Spinal cord (tissue), 10 donors: ENCODE results near the gene ETV6. TPM values are rescaled to one million over a fixed set of nuclear protein-coding genes. Genes with fewer than 3 reads are reported as not detected.

Source experiments
- DNase-seq, 6 donors: peaks; one replicate each; pipeline versions ENCODE4 v3.0.0 to v3.0.0-alpha.2; 2013 to 2015; ENCODE audit warnings: low spot score in 6 of 6, low read depth in 4 of 6
- H3K27ac ChIP-seq: one replicate; pipeline ENCODE4 v1.5.1; 2013; ENCODE audit warnings: low read depth, low read length, control low read depth
- H3K27me3 ChIP-seq: one replicate; pipeline ENCODE4 v1.6.1; 2013; ENCODE audit warnings: low read length; ENCODE audit not compliant: control insufficient read depth, insufficient read depth
- H3K36me3 ChIP-seq: one replicate; pipeline ENCODE4 v1.6.1; 2013; ENCODE audit warnings: low read length; ENCODE audit not compliant: control insufficient read depth, insufficient read depth
- H3K4me1 ChIP-seq: one replicate; pipeline ENCODE4 v1.6.1; 2013; ENCODE audit warnings: low read length; ENCODE audit not compliant: control insufficient read depth, insufficient read depth
- H3K4me3 ChIP-seq: one replicate; pipeline ENCODE4 v1.5.1; 2013; ENCODE audit warnings: low read depth, low read length, control low read depth
- H3K9me3 ChIP-seq: one replicate; pipeline ENCODE4 v1.6.1; 2013; ENCODE audit warnings: low read length; ENCODE audit not compliant: control insufficient read depth, insufficient read depth
- WGBS: methylation state at CpG from one replicate; pipeline ENCODE4 v1.1.5; 2013; ENCODE audit warnings: missing lambda C conversion rate; ENCODE audit not compliant: insufficient coverage; 5-methylcytosine and 5-hydroxymethylcytosine counted together
- polyA plus RNA-seq, 2 donors: library from polyadenylated mRNA; unstranded; fragments of 120-200 nt; gene quantifications; one replicate each; pipeline ENCODE4 v1.2.1, GENCODE V29; 2013; ENCODE audit not compliant: insufficient read length in 2 of 2
- total RNA-seq, 2 donors: library from RNA; depleted of rRNA in 1 of 2; stranded (reverse); fragments of 120-200 nt in 1 of 2; fragments of >200 nt in 1 of 2; gene quantifications; one replicate each; pipeline versions ENCODE4 v1.2.3 to v1.2.4, GENCODE V29; 2013 to 2014
- donor health status: healthy.

ETV6 gene
- total and polyA plus RNA-seq, 4 donors = 6.8 to 9.9 (median 8.1) TPM

DNA sequence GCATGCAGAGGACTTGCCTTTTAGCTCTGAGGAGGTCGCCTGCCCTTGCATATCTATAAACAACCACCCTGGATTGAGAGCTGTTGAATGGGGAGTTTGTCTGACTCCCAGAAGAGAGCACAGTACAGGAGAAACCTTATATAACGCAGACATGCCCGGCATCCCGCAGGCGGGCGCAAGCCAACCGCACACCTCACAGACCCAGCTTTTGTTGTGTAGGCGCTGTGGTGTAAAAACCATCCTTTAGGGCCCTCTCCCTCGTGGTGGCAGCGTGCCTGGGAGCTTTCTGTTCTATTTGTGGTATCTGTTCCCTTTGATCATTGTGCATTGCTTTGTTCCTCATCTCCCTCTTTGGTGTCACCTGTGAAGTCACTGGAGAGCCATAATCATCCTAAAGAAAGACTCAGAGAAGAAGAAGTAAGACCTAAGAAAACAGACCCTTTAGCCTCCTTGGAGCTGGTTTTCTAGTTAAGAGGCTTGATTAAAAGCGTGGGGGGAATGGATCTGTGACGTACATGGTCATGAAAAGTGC is 77.7 kb downstream of the ETV6 start:
- H3K27ac ChIP-seq = no peak overlapping the region
- peaks cover 15% of the 10 kb centered on the region for H3K4me1 ChIP-seq
- H3K4me3 ChIP-seq = no peak overlapping the region
- WGBS = 88% methylated on average over 6 of the region's 12 CpGs
- no peaks in the 10 kb centered on the region for H3K36me3 ChIP-seq
- DNase-seq = no peak
- no peaks in the 10 kb centered on the region for H3K27me3 ChIP-seq
- H3K9me3 ChIP-seq = no peaks in the 10 kb centered on the region

DNA sequence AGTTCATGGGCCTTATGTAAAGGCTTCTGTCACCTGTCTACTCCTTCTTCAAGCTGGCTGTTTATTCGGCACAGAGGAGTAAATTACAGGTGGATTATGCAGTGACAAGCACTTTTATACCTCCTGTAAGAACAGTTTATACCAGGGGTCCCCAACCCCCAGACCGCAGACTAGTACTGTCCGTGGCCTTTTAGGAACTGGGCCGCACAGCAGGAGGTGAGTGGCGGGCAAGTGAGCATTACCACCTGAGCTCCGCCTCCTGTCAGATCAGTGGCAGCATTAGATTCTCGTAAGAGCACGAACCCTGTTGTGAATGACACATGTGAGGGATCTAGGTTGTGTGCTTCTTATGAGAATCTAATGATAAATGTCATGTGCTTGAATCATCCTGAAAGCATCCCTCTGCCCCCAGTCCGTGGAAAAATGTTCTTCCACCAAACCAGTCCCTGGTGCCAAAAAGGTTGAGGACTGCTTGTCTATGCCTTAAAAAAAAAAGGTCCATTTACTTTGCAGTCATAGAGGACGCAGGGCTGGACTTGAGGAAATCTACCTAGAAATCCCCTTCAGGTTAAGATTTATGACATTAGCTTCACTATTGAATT is 78.8 kb downstream of the ETV6 start:
- no peaks in the 10 kb centered on the region for H3K27me3 ChIP-seq
- H3K4me1 ChIP-seq = peaks cover 15% of the 10 kb centered on the region
- H3K27ac ChIP-seq = no peak overlapping the region
- H3K9me3 ChIP-seq = no peaks in the 10 kb centered on the region
- no peaks in the 10 kb centered on the region for H3K36me3 ChIP-seq
- no peak overlapping the region for H3K4me3 ChIP-seq
- 92% methylated on average over 4 of the region's 10 CpGs for WGBS
- DNase-seq = no peak

DNA sequence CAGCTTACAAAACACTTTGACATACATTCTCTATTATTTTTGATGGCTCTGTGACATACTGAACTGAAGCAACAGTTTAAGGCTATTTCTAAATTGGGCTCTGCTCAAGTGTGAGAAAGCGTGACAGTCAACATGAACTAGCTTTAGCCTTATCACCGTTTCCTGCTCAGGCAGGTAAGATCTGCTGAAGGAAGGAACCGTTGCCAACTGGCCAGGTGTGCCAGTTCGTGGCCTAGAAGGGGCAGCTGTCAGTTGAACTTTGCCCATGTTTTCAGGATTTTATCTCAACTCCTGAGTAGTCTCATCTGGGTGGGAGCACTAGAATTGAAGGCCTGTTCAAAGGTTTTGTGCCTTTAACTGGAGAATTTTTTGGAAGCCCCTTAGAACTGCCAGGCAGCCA is 79.5 kb downstream of the ETV6 start:
- no peak overlapping the region for H3K27ac ChIP-seq
- no peaks in the 10 kb centered on the region for H3K9me3 ChIP-seq
- no peak overlapping the region for H3K4me3 ChIP-seq
- H3K36me3 ChIP-seq = no peaks in the 10 kb centered on the region
- DNase-seq = no peak
- 88% methylated on average over 4 of the region's 4 CpGs for WGBS
- peaks cover 11% of the 10 kb centered on the region for H3K4me1 ChIP-seq
- H3K27me3 ChIP-seq = no peaks in the 10 kb centered on the region

DNA sequence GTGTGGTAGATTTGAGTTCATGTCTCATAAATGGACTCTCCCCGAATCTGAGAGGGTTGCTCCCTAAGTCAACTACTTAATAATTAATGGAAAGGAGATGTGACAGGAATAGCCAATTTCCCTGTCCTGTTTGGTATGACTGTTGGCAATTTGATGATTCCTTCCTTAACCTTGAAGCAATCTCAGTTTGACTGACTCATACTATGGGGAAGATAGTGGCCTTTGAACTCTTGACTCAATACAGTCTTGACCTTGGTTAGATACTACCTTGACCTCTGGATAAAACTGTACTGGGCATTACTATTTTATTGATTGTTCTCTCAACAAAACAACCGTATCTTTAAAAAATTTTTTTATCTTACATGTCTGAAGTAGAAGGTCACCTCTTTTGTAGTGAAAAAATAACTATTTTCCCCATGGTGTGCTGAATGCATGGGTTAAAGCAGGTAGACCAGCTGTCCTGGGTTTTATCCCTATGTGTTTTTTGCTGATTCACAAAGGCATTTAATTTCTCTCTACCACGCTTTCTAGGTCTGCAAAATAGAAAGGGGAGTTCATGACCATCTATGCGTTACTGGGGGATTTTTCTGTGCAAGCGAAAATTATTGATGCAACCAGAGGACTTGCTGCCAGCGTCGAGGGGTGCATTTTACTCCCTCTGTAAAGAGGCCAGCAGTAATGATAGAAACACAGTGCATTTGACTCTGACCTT is 80.1 kb downstream of the ETV6 start:
- no CpG with 5 or more reads among the region's 7 CpGs for WGBS
- DNase-seq = no peak
- Histone ChIP-seq H3K27me3 (no peaks in the 10 kb centered on the region), H3K4me3 (no peak overlapping the region), H3K36me3 (no peaks in the 10 kb centered on the region), H3K9me3 (no peaks in the 10 kb centered on the region), H3K4me1 (peaks cover 8% of the 10 kb centered on the region), H3K27ac (no peak overlapping the region)

DNA sequence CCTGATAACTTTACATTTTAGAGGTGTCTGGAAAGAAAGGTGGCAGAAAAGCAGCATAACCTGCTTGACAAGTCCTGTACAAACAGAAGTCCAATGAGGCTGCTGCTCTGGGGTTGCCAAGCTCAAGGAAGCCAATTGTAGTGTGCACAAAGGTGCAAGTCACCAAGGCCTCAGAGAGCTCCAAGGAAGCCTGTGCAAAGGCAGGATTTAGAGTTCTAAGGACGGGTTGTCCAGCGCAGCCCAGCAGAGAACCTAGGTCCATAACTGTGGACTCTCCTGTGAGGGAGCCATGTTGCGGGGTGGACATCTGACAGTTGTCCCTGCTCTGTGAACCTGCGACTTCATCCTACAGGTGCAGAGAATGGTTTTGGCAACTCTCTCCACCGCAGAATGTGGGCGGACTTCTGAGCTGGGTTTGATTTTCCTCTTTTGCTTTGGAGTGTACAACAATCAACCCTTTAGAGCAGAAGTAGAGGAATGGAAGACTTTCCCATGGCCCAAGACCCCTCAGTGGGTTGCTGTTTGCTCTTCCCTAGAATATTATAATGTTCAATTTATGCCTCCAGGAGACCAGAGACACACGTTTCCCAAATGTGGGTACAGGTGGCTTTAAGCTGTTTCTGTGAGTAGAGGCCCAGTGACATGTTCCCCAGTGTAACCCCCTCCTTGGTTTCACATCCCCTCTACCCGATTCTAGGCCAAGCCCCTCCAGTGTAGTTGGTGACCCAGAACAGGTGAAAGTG is 81.0 kb downstream of the ETV6 start:
- DNase-seq = no peak
- WGBS = 94% methylated on average over 5 of the region's 8 CpGs

DNA sequence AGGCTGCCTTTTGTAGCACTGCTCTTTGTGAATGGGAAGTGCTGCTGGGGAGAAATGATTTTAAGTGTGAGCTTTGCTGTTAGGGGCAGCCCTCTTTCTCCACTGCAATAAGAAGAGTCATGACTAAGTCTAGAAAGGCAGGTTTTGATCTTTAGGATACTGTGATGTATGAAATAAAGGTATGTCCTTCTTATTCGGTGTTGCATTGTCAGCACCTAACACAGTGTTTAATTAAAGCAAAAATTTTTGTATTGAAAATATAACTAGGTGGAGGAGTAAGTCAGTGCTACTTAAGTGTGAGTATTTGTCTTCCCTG is 81.5 kb downstream of the ETV6 start:
- no peaks in the 10 kb centered on the region for H3K36me3 ChIP-seq
- WGBS = no CpG with 5 or more reads among the region's 1 CpG
- no peaks in the 10 kb centered on the region for H3K27me3 ChIP-seq
- no peaks in the 10 kb centered on the region for H3K9me3 ChIP-seq
- H3K4me3 ChIP-seq = no peak overlapping the region
- no peak overlapping the region for H3K27ac ChIP-seq
- H3K4me1 ChIP-seq = peaks cover 5% of the 10 kb centered on the region
- no peak for DNase-seq

More for the DNA sequence above, 81.0 kb downstream of the ETV6 start:
- Histone ChIP-seq H3K27me3 (no peaks in the 10 kb centered on the region), H3K27ac (no peak overlapping the region), H3K4me1 (peaks cover 7% of the 10 kb centered on the region), H3K4me3 (no peak overlapping the region), H3K36me3 (no peaks in the 10 kb centered on the region), H3K9me3 (no peaks in the 10 kb centered on the region)

DNA sequence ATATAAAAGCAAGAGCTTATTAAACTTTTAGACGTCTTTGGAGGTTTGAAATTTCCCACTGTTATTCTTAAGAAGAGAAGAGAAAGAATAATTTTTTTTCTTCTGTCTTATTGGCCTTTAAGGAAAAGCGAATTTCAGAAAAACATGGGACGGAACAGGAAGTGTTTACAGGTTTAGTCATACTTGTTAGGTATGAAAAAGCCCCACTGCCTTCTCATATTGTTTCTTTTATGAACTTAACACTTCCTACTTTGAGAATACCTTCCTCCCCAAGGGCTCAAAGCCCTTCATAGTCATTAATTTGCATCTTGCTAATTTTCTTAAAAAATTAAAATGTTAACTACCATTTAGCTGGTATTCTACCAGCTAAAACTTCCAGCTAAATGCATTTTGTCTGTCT is 82.0 kb downstream of the ETV6 start:
- DNase-seq = no peak
- Histone ChIP-seq H3K4me1 (peaks cover 5% of the 10 kb centered on the region), H3K27me3 (no peaks in the 10 kb centered on the region), H3K4me3 (no peak overlapping the region), H3K36me3 (no peaks in the 10 kb centered on the region), H3K27ac (no peak overlapping the region), H3K9me3 (no peaks in the 10 kb centered on the region)
- no CpG with 5 or more reads among the region's 3 CpGs for WGBS

DNA sequence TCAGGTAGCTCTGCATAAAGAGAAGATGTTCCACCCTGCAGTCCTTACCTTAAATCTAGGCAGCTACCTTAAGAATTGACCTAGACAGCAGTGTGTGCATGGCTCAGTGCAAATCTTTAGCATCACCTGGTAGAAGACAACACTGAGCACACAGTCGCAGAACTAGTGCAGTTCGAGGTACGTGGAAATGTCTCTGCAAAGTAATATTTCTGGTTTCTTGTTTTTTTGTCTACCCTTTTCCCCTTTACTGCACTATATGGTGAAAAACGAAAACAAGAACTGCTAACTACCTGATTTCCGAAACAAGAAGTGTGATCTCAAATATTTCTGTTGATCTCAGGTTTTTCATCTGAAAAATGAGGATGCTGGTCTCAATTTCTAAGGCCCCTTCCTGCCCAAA is 82.5 kb downstream of the ETV6 start:
- H3K36me3 ChIP-seq = no peaks in the 10 kb centered on the region
- H3K27me3 ChIP-seq = no peaks in the 10 kb centered on the region
- DNase-seq = no peak
- no peaks in the 10 kb centered on the region for H3K9me3 ChIP-seq
- WGBS = no CpG with 5 or more reads among the region's 5 CpGs
- H3K27ac ChIP-seq = no peak overlapping the region
- H3K4me1 ChIP-seq = peaks cover 3% of the 10 kb centered on the region
- no peak overlapping the region for H3K4me3 ChIP-seq

DNA sequence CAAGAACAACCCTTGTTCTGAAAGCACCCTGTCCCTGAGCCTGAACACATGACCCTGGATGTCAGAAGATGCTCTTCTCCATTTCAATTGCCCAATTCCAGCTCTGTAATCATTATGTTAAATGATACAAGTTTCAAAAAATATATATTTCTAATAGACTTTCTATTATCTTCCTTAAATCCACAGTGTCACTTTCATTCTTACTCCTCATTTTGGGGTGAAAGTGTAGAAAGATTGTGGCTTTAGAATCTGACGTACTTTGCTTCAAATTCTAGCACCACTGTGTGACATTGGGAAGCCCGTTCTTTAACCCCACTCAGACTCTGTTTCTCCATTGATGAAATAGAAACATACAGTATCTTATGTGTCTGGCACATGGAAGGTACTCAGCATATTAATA is 83.2 kb downstream of the ETV6 start:
- H3K27me3 ChIP-seq = no peaks in the 10 kb centered on the region
- no peak for DNase-seq
- H3K27ac ChIP-seq = no peak overlapping the region
- no peak overlapping the region for H3K4me3 ChIP-seq
- no peaks in the 10 kb centered on the region for H3K9me3 ChIP-seq
- WGBS = 100% methylated on average over 1 of the region's 2 CpGs
- no peaks in the 10 kb centered on the region for H3K4me1 ChIP-seq
- no peaks in the 10 kb centered on the region for H3K36me3 ChIP-seq
